HEK293 (cell line): Measurements from ENCODE around the gene C14orf132.

Experiments
- CTCF ChIA-PET: fragments of 350-600 bp; formaldehyde crosslinking; extraction: SDS; loops from one replicate; lab custom pipeline; 2021; ENCODE audit warnings: antibody characterized with exemption; lab: Yijun Ruan, JAX
- POLR2A ChIA-PET: fragments of 300-600 bp; formaldehyde crosslinking; extraction: SDS; loops from one replicate; lab custom pipeline; 2020; ENCODE audit warnings: antibody characterized with exemption, inconsistent platforms; lab: Yijun Ruan, JAX
- H3K27ac ChIP-seq: fragments of 200-500 bp; sonication (Bioruptor generic); 2 replicates; pipeline ENCODE4 v1.5.1; 2014; ENCODE audit warnings: low read depth, low read length, control low read depth, inconsistent platforms; ENCODE audit errors: extremely low read depth
- H3K36me3 ChIP-seq, 2 experiments: fragments of 200-500 bp in 1 of 2; sonication (Bioruptor generic) in 1 of 2; 1 replicate in 1 of 2; 2 replicates in 1 of 2; pipeline ENCODE4 v1.5.1; 2014 to 2017; ENCODE audit warnings: inconsistent platforms in 2 of 2, low read length in 2 of 2; ENCODE audit not compliant: control insufficient read depth in 2 of 2, insufficient read depth in 1 of 2
- H3K4me1 ChIP-seq: fragments of 200-500 bp; sonication (Bioruptor generic); 2 replicates; pipeline ENCODE4 v1.5.1; 2014; ENCODE audit warnings: mild to moderate bottlenecking, low read length, inconsistent platforms; ENCODE audit not compliant: control insufficient read depth, insufficient read depth
- H3K4me3 ChIP-seq: 2 replicates; pipeline ENCODE4 v1.5.1; 2011; ENCODE audit warnings: low read depth, mild to moderate bottlenecking, control low read depth, low read length, moderate library complexity
- H3K9me3 ChIP-seq: fragments of 200-500 bp; sonication (Bioruptor generic); 2 replicates; pipeline ENCODE4 v1.5.1; 2014; ENCODE audit warnings: low read depth, low read length, inconsistent platforms; ENCODE audit not compliant: control insufficient read depth, insufficient read depth
- EGR2 ChIP-seq: fragments of 450-650 bp; formaldehyde crosslinking; IDR thresholded peaks from 2 replicates; pipeline ENCODE4 v1.5.1; 2016; ENCODE audit warnings: low read depth, missing biosample characterization, missing genetic modification characterization
- MEIS1 ChIP-seq: sonication (generic); formaldehyde crosslinking; IDR thresholded peaks from 2 replicates; pipeline ENCODE4 v1.8.1; 2022; ENCODE audit warnings: missing genetic modification reagents, mild to moderate bottlenecking, borderline replicate concordance
- MZF1 ChIP-seq: fragments of 450-650 bp; formaldehyde crosslinking; IDR thresholded peaks from 2 replicates; pipeline ENCODE4 v1.5.1; 2017; ENCODE audit warnings: missing biosample characterization, missing genetic modification characterization, borderline replicate concordance
- SCRT1 ChIP-seq: fragments of 450-650 bp; formaldehyde crosslinking; IDR thresholded peaks from 2 replicates; pipeline ENCODE4 v1.5.1; 2016; ENCODE audit warnings: missing biosample characterization, missing genetic modification characterization, borderline replicate concordance
- SP7 ChIP-seq: fragments of 450-650 bp; formaldehyde crosslinking; IDR thresholded peaks from 2 replicates; pipeline ENCODE4 v1.5.1; 2016; ENCODE audit warnings: missing biosample characterization, missing genetic modification characterization
- ZBTB20 ChIP-seq: fragments of 450-650 bp; formaldehyde crosslinking; IDR thresholded peaks from 2 replicates; pipeline ENCODE4 v1.5.1; 2016; ENCODE audit warnings: missing biosample characterization, missing genetic modification characterization
- ZBTB8A ChIP-seq: fragments of 450-650 bp; formaldehyde crosslinking; IDR thresholded peaks from 2 replicates; pipeline ENCODE4 v1.5.1; 2016; ENCODE audit warnings: missing biosample characterization, missing genetic modification characterization
- ZNF146 ChIP-seq: fragments of 450-650 bp; formaldehyde crosslinking; IDR thresholded peaks from 2 replicates; pipeline ENCODE4 v1.5.1; 2016; ENCODE audit warnings: missing biosample characterization, missing genetic modification characterization
- ZNF2 ChIP-seq: fragments of 450-650 bp; formaldehyde crosslinking; IDR thresholded peaks from 2 replicates; pipeline ENCODE4 v1.5.1; 2016; ENCODE audit warnings: missing biosample characterization, missing genetic modification characterization
- ZNF391 ChIP-seq: fragments of 450-650 bp; formaldehyde crosslinking; IDR thresholded peaks from 2 replicates; pipeline ENCODE4 v1.5.1; 2016; ENCODE audit warnings: low read depth, missing biosample characterization, missing genetic modification characterization, borderline replicate concordance
- ZNF398 ChIP-seq: fragments of 450-650 bp; formaldehyde crosslinking; IDR thresholded peaks from 2 replicates; pipeline ENCODE4 v1.5.1; 2017; ENCODE audit warnings: missing biosample characterization, missing genetic modification characterization
- ZNF423 ChIP-seq: fragments of 450-650 bp; formaldehyde crosslinking; IDR thresholded peaks from 2 replicates; pipeline ENCODE4 v1.5.1; 2016; ENCODE audit warnings: missing biosample characterization, missing genetic modification characterization
- ZNF473 ChIP-seq: fragments of 450-650 bp; formaldehyde crosslinking; IDR thresholded peaks from 2 replicates; pipeline ENCODE4 v1.5.1; 2017; ENCODE audit warnings: missing biosample characterization, missing genetic modification characterization
- ZNF580 ChIP-seq: fragments of 450-650 bp; formaldehyde crosslinking; IDR thresholded peaks from 2 replicates; pipeline ENCODE4 v1.5.1; 2016; ENCODE audit warnings: missing biosample characterization, missing genetic modification characterization
- ZNF777 ChIP-seq: fragments of 450-650 bp; formaldehyde crosslinking; IDR thresholded peaks from 2 replicates; pipeline ENCODE4 v1.5.1; 2017; ENCODE audit warnings: missing biosample characterization, missing genetic modification characterization, borderline replicate concordance
- ZNF837 ChIP-seq: fragments of 450-650 bp; formaldehyde crosslinking; IDR thresholded peaks from 2 replicates; pipeline ENCODE4 v1.5.1; 2016; ENCODE audit warnings: missing biosample characterization, missing genetic modification characterization
- TF ChIP-seq, protein P1 (sequence below): fragments of 450-650 bp; formaldehyde crosslinking; IDR thresholded peaks from 2 replicates; pipeline ENCODE4 v1.5.1; 2016; ENCODE audit warnings: missing biosample characterization, missing genetic modification characterization
- TF ChIP-seq, protein P2 (sequence below): fragments of 450-650 bp; formaldehyde crosslinking; IDR thresholded peaks from 2 replicates; pipeline ENCODE4 v1.5.1; 2016; ENCODE audit warnings: missing biosample characterization, missing genetic modification characterization, borderline replicate concordance
- TF ChIP-seq, protein P3 (sequence below): fragments of 450-650 bp; formaldehyde crosslinking; IDR thresholded peaks from 2 replicates; pipeline ENCODE4 v1.5.1; 2016; ENCODE audit warnings: missing biosample characterization, missing genetic modification characterization
- TF ChIP-seq, protein P4 (sequence below): fragments of 450-650 bp; formaldehyde crosslinking; IDR thresholded peaks from 2 replicates; pipeline ENCODE4 v1.5.1; 2016; ENCODE audit warnings: missing biosample characterization, missing genetic modification characterization
- TF ChIP-seq, protein P5 (sequence below): fragments of 450-650 bp; formaldehyde crosslinking; IDR thresholded peaks from 2 replicates; pipeline ENCODE4 v1.5.1; 2017; ENCODE audit warnings: missing biosample characterization, missing genetic modification characterization

C14orf132 gene

DNA sequence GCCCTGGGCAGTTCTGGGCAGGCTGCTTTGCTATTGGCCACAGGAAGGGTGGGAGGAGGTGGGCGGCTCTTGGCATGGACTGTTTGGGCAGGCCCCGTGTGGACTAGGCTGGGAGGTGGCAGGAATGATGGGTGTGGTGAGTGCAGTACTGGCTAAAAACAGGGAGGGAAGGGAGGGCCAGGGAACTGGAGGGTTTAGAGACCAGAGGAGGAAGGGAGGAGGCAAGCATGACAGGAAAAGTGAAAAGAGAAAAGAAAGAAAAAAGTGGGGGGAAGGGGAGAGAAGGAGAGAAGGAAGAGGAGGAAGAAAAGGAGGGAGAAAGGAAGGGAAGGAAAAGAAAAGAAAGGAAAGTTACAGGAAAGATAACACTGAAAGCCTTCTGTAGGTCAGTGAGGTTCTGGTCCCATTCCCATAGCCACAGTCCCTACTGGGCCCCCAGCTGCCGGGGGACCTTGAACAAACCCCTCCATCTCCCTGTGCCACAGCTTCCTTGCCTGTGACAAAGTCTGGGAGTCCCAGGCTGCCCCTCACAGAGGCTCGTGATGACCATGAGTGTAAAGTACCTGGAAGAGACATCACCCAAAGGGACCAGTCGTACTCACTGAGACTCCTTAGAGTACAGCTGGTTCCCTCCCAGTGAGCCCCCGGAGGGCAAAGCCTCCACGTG is 1.1 kb upstream of the C14orf132 start:
- ChIA-PET POLR2A (interaction anchor here (0.7 kb wide), 1 partner anchor 323 kb away, joined by 3 read pairs; no protein-coding TSS in a partner anchor), CTCF (interaction anchor here (0.6 to 0.9 kb wide), 3 partner anchors 29 to 574 kb away, joined by 3 to 4 read pairs (median 3); no protein-coding TSS in a partner anchor)
- H3K27ac ChIP-seq: no peak overlapping the region
- no peaks in the 10 kb centered on the region for H3K9me3 ChIP-seq
- H3K4me3 ChIP-seq: no peak overlapping the region
- H3K4me1 ChIP-seq: peaks cover 4% of the 10 kb centered on the region; the same call in 1 of the 2 replicates
- peaks cover 0 to 5% of the 10 kb centered on the region in 2 experiments; a peak in 1 of 3 replicates for H3K36me3 ChIP-seq
- TF ChIP-seq ZNF423 (tag by site-specific recombination): no peak
- TF ChIP-seq ZNF398 (tag by site-specific recombination): peak; percentile 90
- no peak for TF ChIP-seq ZNF837
- TF ChIP-seq ZNF391: 0 out of 2 replicates have a peak, but pooled peaks have one; percentile 63
- TF ChIP-seq, protein P1, sequence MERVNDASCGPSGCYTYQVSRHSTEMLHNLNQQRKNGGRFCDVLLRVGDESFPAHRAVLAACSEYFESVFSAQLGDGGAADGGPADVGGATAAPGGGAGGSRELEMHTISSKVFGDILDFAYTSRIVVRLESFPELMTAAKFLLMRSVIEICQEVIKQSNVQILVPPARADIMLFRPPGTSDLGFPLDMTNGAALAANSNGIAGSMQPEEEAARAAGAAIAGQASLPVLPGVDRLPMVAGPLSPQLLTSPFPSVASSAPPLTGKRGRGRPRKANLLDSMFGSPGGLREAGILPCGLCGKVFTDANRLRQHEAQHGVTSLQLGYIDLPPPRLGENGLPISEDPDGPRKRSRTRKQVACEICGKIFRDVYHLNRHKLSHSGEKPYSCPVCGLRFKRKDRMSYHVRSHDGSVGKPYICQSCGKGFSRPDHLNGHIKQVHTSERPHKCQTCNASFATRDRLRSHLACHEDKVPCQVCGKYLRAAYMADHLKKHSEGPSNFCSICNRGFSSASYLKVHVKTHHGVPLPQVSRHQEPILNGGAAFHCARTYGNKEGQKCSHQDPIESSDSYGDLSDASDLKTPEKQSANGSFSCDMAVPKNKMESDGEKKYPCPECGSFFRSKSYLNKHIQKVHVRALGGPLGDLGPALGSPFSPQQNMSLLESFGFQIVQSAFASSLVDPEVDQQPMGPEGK (tag by site-specific recombination): peak; percentile 78; the same call in 1 of the 2 replicates
- TF ChIP-seq, protein P2, sequence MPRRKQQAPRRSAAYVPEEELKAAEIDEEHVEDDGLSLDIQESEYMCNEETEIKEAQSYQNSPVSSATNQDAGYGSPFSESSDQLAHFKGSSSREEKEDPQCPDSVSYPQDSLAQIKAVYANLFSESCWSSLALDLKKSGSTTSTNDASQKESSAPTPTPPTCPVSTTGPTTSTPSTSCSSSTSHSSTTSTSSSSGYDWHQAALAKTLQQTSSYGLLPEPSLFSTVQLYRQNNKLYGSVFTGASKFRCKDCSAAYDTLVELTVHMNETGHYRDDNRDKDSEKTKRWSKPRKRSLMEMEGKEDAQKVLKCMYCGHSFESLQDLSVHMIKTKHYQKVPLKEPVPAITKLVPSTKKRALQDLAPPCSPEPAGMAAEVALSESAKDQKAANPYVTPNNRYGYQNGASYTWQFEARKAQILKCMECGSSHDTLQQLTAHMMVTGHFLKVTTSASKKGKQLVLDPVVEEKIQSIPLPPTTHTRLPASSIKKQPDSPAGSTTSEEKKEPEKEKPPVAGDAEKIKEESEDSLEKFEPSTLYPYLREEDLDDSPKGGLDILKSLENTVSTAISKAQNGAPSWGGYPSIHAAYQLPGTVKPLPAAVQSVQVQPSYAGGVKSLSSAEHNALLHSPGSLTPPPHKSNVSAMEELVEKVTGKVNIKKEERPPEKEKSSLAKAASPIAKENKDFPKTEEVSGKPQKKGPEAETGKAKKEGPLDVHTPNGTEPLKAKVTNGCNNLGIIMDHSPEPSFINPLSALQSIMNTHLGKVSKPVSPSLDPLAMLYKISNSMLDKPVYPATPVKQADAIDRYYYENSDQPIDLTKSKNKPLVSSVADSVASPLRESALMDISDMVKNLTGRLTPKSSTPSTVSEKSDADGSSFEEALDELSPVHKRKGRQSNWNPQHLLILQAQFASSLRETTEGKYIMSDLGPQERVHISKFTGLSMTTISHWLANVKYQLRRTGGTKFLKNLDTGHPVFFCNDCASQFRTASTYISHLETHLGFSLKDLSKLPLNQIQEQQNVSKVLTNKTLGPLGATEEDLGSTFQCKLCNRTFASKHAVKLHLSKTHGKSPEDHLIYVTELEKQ (tag by site-specific recombination): no peak
- no peak for TF ChIP-seq MEIS1 (CRISPR knock-in tag)
- peak; percentile 40; the same call in 1 of the 2 replicates for TF ChIP-seq ZBTB20 (tag by site-specific recombination)
- TF ChIP-seq SP7: 0 out of 2 replicates have a peak, but pooled peaks have one; percentile 14
- peak; percentile 91 for TF ChIP-seq EGR2 (tag by site-specific recombination)
- TF ChIP-seq ZNF777 (tag by site-specific recombination): no peak
- TF ChIP-seq, protein P3, sequence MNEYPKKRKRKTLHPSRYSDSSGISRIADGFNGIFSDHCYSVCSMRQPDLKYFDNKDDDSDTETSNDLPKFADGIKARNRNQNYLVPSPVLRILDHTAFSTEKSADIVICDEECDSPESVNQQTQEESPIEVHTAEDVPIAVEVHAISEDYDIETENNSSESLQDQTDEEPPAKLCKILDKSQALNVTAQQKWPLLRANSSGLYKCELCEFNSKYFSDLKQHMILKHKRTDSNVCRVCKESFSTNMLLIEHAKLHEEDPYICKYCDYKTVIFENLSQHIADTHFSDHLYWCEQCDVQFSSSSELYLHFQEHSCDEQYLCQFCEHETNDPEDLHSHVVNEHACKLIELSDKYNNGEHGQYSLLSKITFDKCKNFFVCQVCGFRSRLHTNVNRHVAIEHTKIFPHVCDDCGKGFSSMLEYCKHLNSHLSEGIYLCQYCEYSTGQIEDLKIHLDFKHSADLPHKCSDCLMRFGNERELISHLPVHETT (tag by site-specific recombination): peak; percentile 67; the same call in 1 of the 2 replicates
- no peak for TF ChIP-seq SCRT1 (tag by site-specific recombination)
- TF ChIP-seq ZNF146 (tag by site-specific recombination): no peak
- no peak for TF ChIP-seq ZNF473 (tag by site-specific recombination)
- TF ChIP-seq, protein P4, sequence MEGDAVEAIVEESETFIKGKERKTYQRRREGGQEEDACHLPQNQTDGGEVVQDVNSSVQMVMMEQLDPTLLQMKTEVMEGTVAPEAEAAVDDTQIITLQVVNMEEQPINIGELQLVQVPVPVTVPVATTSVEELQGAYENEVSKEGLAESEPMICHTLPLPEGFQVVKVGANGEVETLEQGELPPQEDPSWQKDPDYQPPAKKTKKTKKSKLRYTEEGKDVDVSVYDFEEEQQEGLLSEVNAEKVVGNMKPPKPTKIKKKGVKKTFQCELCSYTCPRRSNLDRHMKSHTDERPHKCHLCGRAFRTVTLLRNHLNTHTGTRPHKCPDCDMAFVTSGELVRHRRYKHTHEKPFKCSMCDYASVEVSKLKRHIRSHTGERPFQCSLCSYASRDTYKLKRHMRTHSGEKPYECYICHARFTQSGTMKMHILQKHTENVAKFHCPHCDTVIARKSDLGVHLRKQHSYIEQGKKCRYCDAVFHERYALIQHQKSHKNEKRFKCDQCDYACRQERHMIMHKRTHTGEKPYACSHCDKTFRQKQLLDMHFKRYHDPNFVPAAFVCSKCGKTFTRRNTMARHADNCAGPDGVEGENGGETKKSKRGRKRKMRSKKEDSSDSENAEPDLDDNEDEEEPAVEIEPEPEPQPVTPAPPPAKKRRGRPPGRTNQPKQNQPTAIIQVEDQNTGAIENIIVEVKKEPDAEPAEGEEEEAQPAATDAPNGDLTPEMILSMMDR (tag by site-specific recombination): peak; percentile 25; the same call in 1 of the 2 replicates
- TF ChIP-seq, protein P5, sequence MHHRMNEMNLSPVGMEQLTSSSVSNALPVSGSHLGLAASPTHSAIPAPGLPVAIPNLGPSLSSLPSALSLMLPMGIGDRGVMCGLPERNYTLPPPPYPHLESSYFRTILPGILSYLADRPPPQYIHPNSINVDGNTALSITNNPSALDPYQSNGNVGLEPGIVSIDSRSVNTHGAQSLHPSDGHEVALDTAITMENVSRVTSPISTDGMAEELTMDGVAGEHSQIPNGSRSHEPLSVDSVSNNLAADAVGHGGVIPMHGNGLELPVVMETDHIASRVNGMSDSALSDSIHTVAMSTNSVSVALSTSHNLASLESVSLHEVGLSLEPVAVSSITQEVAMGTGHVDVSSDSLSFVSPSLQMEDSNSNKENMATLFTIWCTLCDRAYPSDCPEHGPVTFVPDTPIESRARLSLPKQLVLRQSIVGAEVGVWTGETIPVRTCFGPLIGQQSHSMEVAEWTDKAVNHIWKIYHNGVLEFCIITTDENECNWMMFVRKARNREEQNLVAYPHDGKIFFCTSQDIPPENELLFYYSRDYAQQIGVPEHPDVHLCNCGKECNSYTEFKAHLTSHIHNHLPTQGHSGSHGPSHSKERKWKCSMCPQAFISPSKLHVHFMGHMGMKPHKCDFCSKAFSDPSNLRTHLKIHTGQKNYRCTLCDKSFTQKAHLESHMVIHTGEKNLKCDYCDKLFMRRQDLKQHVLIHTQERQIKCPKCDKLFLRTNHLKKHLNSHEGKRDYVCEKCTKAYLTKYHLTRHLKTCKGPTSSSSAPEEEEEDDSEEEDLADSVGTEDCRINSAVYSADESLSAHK (tag by site-specific recombination): no peak
- 0 out of 2 replicates have a peak, but pooled peaks have one; percentile 25 for TF ChIP-seq ZNF580 (tag by site-specific recombination)
- TF ChIP-seq ZBTB8A: peak; percentile 31; the same call in 1 of the 2 replicates
- TF ChIP-seq MZF1 (tag by site-specific recombination): no peak
- peak; percentile 42; the same call in 1 of the 2 replicates for TF ChIP-seq ZNF2 (tag by site-specific recombination)
